T-helper 2 cell treated with Interferon-gamma antibody and Interleukin-4, amounts not matched to agents 5 μg/mL and 100 μg/mL, for 36 hours (primary cell): ENCODE measurements around the gene FBXW8.

Experiments used
- DNase-seq: peaks from one replicate; pipeline ENCODE4 v3.0.0; 2021; ENCODE audit warnings: low spot score
- H3K27ac Mint-ChIP-seq: one replicate; pipeline ENCODE4 v1.8.0; 2021; ENCODE audit warnings: mild to moderate bottlenecking, mixed read lengths
- H3K27me3 Mint-ChIP-seq: one replicate; pipeline ENCODE4 v1.8.0; 2021; ENCODE audit warnings: low read depth, mixed read lengths
- H3K36me3 Mint-ChIP-seq: one replicate; pipeline ENCODE4 v1.8.0; 2021; ENCODE audit warnings: low read depth, mixed read lengths
- H3K4me1 Mint-ChIP-seq: one replicate; pipeline ENCODE4 v1.8.0; 2021; ENCODE audit warnings: low read depth, mixed read lengths
- H3K4me3 Mint-ChIP-seq: one replicate; pipeline ENCODE4 v1.8.0; 2022; ENCODE audit warnings: mild to moderate bottlenecking, moderate library complexity, mixed read lengths
- H3K9me3 Mint-ChIP-seq: one replicate; pipeline ENCODE4 v1.8.0; 2021; ENCODE audit warnings: mixed read lengths

The FBXW8 gene

GRCh38 chr12:117011988-117012805 lies 101.4 kb downstream of the FBXW8 start:
- no peaks in the 10 kb centered on the region for H3K4me1 Mint-ChIP-seq
- DNase-seq, result no peak
- peaks cover 17% of the 10 kb centered on the region for H3K9me3 Mint-ChIP-seq
- H3K27ac Mint-ChIP-seq, result no peak overlapping the region
- no peaks in the 10 kb centered on the region for H3K27me3 Mint-ChIP-seq
- peaks cover 15% of the 10 kb centered on the region for H3K36me3 Mint-ChIP-seq
- no peak overlapping the region for H3K4me3 Mint-ChIP-seq

GRCh38 chr12:117013726-117014125 lies 103.0 kb downstream of the FBXW8 start:
- H3K9me3 Mint-ChIP-seq, result peaks cover 17% of the 10 kb centered on the region
- no peaks in the 10 kb centered on the region for H3K27me3 Mint-ChIP-seq
- peaks cover 15% of the 10 kb centered on the region for H3K36me3 Mint-ChIP-seq
- H3K4me1 Mint-ChIP-seq, result no peaks in the 10 kb centered on the region
- DNase-seq, result no peak
- no peak overlapping the region for H3K4me3 Mint-ChIP-seq
- H3K27ac Mint-ChIP-seq, result no peak overlapping the region

GRCh38 chr12:117014342-117014887 lies 103.7 kb downstream of the FBXW8 start:
- no peak overlapping the region for H3K27ac Mint-ChIP-seq
- H3K4me1 Mint-ChIP-seq, result no peaks in the 10 kb centered on the region
- DNase-seq, result no peak
- no peak overlapping the region for H3K4me3 Mint-ChIP-seq
- no peaks in the 10 kb centered on the region for H3K27me3 Mint-ChIP-seq
- H3K9me3 Mint-ChIP-seq, result peaks cover 17% of the 10 kb centered on the region
- peaks cover 15% of the 10 kb centered on the region for H3K36me3 Mint-ChIP-seq

- Mint-ChIP-seq H3K9me3 (peaks cover 17% of the 10 kb centered on the region), H3K27me3 (no peaks in the 10 kb centered on the region), H3K4me1 (no peaks in the 10 kb centered on the region), H3K4me3 (no peak overlapping the region), H3K36me3 (peaks cover 15% of the 10 kb centered on the region), H3K27ac (no peak overlapping the region)
- DNase-seq, result no peak
These were observed 105.1 kb downstream of the FBXW8 start for GRCh38 chr12:117015811-117016210.

- DNase-seq, result no peak
- peaks cover 17% of the 10 kb centered on the region for H3K9me3 Mint-ChIP-seq
- peaks cover 15% of the 10 kb centered on the region for H3K36me3 Mint-ChIP-seq
- H3K27me3 Mint-ChIP-seq, result no peaks in the 10 kb centered on the region
- no peak overlapping the region for H3K4me3 Mint-ChIP-seq
- no peak overlapping the region for H3K27ac Mint-ChIP-seq
- no peaks in the 10 kb centered on the region for H3K4me1 Mint-ChIP-seq
These were observed 107.1 kb downstream of the FBXW8 start for GRCh38 chr12:117017807-117018206.

- no peak for DNase-seq
- no peaks in the 10 kb centered on the region for H3K27me3 Mint-ChIP-seq
- H3K27ac Mint-ChIP-seq, result no peak overlapping the region
- no peaks in the 10 kb centered on the region for H3K4me1 Mint-ChIP-seq
- H3K9me3 Mint-ChIP-seq, result peaks cover 17% of the 10 kb centered on the region
- H3K4me3 Mint-ChIP-seq, result no peak overlapping the region
- peaks cover 14% of the 10 kb centered on the region for H3K36me3 Mint-ChIP-seq
These were observed 107.5 kb downstream of the FBXW8 start for GRCh38 chr12:117018276-117018675.

- no peaks in the 10 kb centered on the region for H3K27me3 Mint-ChIP-seq
- peaks cover 16% of the 10 kb centered on the region for H3K9me3 Mint-ChIP-seq
- H3K36me3 Mint-ChIP-seq, result peaks cover 13% of the 10 kb centered on the region
- H3K27ac Mint-ChIP-seq, result no peak overlapping the region
- H3K4me1 Mint-ChIP-seq, result no peaks in the 10 kb centered on the region
- no peak for DNase-seq
- H3K4me3 Mint-ChIP-seq, result no peak overlapping the region
These were observed 107.9 kb downstream of the FBXW8 start for GRCh38 chr12:117018685-117019084.

- Mint-ChIP-seq H3K4me1 (no peaks in the 10 kb centered on the region), H3K36me3 (peaks cover 9% of the 10 kb centered on the region), H3K9me3 (peaks cover 4% of the 10 kb centered on the region), H3K27me3 (no peaks in the 10 kb centered on the region), H3K27ac (no peak overlapping the region), H3K4me3 (no peak overlapping the region)
- DNase-seq, result no peak
These were observed 109.1 kb downstream of the FBXW8 start for GRCh38 chr12:117019866-117020265.

GRCh38 chr12:117020536-117021220 lies 109.9 kb downstream of the FBXW8 start:
- H3K4me1 Mint-ChIP-seq, result no peaks in the 10 kb centered on the region
- DNase-seq, result no peak
- no peak overlapping the region for H3K27ac Mint-ChIP-seq
- H3K9me3 Mint-ChIP-seq, result peaks cover 2% of the 10 kb centered on the region
- no peaks in the 10 kb centered on the region for H3K27me3 Mint-ChIP-seq
- no peak overlapping the region for H3K4me3 Mint-ChIP-seq
- H3K36me3 Mint-ChIP-seq, result peaks cover 2% of the 10 kb centered on the region

- Mint-ChIP-seq H3K4me1 (no peaks in the 10 kb centered on the region), H3K27ac (no peak overlapping the region), H3K9me3 (no peaks in the 10 kb centered on the region), H3K4me3 (no peak overlapping the region), H3K36me3 (no peaks in the 10 kb centered on the region), H3K27me3 (no peaks in the 10 kb centered on the region)
- DNase-seq, result no peak
These were observed 111.7 kb downstream of the FBXW8 start for GRCh38 chr12:117022465-117022864.

- Mint-ChIP-seq H3K36me3 (peaks cover 2% of the 10 kb centered on the region), H3K27me3 (no peaks in the 10 kb centered on the region)
These were observed 113.5 kb downstream of the FBXW8 start for GRCh38 chr12:117023998-117024960.

GRCh38 chr12:117024961-117025480 lies 114.3 kb downstream of the FBXW8 start:
- Mint-ChIP-seq H3K36me3 (peaks cover 2% of the 10 kb centered on the region), H3K4me3 (no peak overlapping the region), H3K27me3 (no peaks in the 10 kb centered on the region), H3K4me1 (no peaks in the 10 kb centered on the region), H3K27ac (no peak overlapping the region), H3K9me3 (no peaks in the 10 kb centered on the region)
- DNase-seq, result no peak

More at GRCh38 chr12:117023998-117024960, 113.5 kb downstream of the FBXW8 start:
- DNase-seq, result no peak
- Mint-ChIP-seq H3K9me3 (no peaks in the 10 kb centered on the region), H3K27ac (no peak overlapping the region), H3K4me3 (no peak overlapping the region), H3K4me1 (no peaks in the 10 kb centered on the region)

GRCh38 chr12:117025481-117026151 lies 114.9 kb downstream of the FBXW8 start:
- DNase-seq, result peak; percentile 27
- Mint-ChIP-seq H3K4me1 (no peaks in the 10 kb centered on the region), H3K9me3 (no peaks in the 10 kb centered on the region), H3K27ac (peak overlapping the region; percentile 56), H3K4me3 (no peak overlapping the region), H3K36me3 (peaks cover 2% of the 10 kb centered on the region), H3K27me3 (no peaks in the 10 kb centered on the region)
